HG03565 (cell line): ENCODE measurements around the gene MRPL36.
A peak's percentile ranks its signal among the peaks of the same experiment; 100 is the strongest.
"Not testable (repeated sequence)": the region's sequence is repeated elsewhere in the genome, so short reads cannot be mapped to it uniquely, and the experiment has no call there.

ENCODE experiments used
- ATAC-seq: cut with Tn5 transposase; IDR thresholded peaks from one replicate; pipeline ENCODE4 v1.9.1; 2021; ENCODE audit warnings: mild to moderate bottlenecking, moderate library complexity; ENCODE audit not compliant: unreplicated experiment

MRPL36 gene

DNA sequence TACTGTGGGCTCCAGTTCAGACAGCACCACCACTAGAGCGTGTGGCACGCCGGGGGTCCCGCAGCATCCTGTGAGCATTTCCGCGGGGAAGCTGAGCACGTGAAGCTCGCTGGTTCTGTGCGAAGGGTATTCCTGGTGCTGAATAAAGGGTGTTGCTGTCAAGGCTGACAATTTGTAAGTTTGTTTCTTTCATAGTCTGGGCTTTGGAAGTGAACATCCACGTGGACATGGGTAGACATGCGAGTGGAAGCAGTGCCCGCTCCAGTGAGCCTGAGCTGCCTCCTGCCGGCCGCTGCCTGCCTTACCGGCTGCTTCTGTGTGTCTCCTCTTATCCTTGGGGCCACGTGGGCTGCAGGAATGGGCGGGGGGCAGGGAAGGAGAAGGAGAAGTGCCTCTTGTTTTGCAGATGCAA is 16.2 kb upstream of the MRPL36 start:
- no peak for ATAC-seq

DNA sequence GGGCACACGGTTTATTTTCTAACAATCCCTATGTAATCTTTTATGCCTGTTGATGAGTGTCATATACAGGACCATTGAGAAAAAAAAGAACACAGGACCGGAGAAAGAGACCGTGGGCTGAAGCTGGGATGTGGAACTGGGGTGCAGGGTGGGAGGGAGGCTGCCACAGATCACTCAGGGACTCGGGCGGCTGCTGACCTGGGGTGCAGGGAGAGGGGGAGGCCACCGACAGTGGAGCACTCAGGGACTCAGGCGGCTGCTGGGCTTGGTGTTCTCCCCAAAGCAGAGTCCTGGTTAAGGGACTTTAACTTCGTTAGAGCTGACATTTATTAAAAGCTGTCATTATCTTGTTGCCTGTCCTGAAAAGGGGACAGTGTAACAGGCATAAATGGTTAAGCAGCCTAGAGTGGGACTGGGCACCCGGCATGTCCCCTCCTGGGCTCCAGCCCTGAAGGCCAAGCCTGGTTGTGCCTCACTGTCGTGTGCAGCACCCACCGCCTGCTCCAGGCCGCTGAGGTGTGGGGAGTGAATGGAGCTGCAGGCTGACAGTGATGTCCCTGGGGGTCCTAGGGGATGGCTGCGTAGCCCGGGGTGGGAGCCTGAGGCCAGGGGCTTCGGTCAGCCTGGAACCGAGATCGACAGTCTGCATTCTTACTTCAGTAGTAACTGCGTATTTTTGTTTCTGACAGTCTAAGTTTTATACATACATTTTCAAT is 15.6 kb upstream of the MRPL36 start:
- ATAC-seq, result no peak

DNA sequence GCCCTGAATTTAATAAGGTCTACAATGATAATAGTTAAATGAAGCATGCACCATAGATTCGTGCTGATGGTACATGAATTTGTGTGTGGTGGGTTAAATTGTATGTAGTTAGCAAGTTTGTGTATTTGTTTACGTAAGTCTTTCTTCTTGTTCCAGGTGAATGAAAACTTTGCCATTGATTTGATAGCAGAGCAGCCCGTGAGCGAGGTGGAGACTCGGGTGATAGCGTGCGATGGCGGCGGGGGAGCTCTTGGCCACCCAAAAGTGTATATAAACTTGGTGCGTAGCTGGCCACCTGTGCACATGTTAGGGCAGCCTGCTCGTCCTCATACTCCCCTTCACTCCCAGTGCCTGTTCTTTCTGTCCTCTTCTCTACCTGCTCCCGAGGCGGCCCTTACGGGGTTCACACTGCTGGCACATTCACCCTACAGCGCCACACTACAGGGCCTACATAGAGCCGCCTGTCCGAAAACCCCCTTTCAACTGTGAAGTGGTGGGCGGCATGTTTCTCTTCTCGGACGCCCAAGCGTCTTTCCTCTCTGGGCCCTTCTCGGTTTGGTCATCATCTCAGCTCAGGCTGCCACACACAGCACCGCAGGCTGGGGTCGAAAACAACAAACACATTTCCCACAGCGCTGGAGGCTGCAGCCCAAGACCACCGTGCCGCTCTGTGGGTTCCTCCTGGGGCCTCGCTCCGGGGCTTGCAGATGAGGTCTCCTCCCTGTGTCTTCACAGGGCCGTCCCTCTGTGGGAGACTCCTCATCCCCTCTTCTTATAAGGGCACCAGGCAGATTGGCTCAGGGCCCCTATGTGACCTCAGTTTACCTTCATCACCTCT is 14.8 kb upstream of the MRPL36 start:
- ATAC-seq, result no peak

DNA sequence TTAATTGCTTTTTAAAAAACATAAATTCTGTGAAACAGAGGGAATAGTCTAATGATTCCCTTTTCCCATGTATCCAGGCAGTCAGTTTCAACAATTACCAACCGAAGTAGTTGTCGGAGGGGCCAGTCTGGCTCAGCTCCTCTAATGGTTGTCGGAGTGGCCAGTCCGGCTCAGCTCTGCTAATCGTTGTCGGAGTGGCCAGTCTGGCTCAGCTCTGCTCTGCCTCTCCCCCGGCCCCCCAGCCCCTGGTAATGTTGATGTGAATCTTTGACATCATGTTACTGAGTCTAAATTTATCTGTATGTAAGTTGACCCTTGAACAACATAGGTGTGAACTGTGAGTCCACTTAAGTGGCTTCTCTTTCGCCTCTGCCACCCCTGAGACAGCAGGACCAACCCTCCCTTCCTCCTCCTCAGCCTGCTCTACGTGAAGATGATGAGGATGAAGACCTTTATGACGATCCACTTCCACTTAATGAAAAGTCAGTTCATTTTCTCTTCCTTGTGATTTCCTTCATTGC is 11.0 kb upstream of the MRPL36 start:
- ATAC-seq, result no peak

DNA sequence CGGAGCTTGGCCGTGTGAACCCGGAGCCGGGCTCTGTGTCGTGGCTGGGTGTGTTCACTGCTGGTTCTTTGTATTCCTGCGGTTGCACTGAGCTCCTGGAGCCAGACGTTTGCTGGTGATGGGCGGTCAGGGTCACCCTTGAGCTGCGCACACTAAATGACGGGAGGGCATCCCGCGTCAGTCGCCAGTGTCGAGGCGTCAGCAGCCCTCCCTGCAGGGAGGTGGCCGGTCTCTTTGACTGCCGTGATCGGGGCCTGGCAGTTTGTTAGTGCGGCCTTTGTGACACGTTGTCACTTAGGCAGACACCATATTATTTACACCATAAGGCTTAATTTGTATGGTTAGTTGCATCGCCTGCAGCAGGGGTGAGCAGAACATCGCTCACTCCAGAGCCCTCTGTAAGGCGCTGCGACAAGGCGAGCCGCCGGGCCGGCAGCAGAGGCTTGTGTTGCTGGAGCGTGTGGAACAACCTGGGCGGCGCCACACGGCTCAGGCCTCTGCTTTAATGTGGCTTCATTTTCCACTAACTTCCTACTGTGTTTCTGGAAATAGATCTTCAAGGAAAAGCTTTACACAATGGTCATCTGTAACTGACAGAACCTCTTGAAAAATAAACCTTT is 9.9 kb upstream of the MRPL36 start:
- ATAC-seq, result no peak

DNA sequence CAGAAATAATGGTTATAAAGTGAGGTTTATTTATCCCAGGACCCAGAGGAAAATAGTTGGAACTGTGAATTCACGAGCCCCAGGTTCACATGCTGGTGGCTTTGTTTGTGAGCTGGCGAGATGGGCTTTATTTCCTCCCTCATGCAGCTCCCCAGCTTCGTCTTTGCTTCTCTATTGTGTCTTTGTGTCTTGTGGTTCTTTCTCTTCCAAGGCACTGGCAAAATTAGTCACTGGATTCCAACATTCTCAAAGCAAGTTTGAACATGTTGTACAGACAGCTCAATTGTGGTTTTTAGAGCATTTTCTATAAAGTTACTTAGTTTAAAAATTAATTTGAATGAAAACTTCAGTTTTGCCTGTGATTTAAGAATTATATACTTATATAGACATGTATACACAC is 8.8 kb upstream of the MRPL36 start:
- ATAC-seq, result no peak

DNA sequence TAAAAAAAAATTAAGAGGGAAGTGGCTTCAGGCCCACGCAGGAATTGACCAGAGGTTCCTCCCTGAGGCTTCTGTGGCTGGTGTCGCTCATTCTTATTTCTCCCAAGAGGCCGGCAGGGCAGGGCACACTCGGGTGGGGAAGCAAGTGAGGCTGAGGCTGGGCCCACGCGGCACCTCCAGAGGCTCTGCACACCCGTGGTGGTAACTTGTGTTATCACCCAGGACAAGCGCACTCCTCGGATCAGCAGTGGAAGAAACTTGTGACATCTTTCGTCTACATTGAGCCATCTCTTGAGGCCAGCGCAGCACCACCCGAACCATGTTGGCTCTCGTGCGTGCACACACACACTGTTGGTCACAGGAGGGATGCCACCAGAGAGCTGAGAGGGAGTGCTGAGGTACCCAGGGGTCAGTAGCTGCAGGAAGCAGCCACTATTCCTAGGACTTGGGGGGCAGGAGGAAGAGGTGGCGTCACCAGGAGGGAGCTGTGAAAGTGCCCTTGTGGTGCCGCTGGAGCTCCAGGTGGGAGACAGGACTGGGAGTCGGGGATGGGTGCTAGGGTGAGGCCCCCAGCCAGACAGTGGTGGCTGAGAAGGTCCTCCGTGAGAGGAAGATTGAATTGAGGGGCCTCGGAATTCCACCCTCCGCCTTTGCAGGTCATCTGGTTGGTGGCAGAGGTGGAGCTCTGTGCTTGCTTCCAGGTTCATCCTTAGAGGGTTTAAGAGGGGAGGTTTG is 8.0 kb upstream of the MRPL36 start:
- no peak for ATAC-seq

DNA sequence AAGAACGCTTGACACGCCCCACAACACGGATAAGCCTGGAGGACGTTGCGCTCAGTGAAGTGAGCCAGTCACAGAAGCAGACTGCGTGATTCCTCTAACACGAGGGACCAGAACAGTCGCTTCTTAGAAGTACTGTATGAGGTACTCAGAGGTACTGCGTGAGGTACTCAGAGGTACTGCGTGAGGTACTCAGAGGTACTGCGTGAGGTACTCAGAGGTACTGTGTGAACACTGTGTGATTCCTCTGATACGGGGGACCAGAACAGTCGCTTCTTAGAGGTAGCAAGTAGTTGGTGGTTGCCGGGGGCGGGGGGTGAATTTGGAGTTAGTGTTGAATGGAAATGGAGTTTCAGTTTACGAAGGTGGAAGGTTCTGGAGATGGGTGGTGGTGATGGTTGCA is 7.3 kb upstream of the MRPL36 start:
- no peak for ATAC-seq

DNA sequence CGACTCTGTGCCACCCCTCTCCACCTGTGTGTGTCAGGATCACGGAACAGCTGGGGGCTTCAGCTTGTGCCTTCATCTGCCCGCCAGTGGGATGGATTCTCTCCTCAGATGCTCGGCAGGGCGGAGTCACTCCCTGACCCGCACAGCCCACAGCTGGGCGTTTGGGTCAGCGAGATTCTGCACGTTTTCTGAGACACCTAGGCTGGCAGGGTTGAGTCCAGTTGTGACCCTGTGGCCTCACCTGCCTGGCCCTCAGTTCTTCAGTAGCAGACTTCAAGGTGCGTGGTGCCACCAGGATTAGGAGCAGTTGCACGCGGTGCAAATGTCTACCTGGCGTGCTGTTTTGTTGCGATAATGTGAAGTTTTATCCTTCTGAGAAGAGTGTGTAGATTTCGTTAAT is 6.6 kb upstream of the MRPL36 start:
- ATAC-seq, result no peak

DNA sequence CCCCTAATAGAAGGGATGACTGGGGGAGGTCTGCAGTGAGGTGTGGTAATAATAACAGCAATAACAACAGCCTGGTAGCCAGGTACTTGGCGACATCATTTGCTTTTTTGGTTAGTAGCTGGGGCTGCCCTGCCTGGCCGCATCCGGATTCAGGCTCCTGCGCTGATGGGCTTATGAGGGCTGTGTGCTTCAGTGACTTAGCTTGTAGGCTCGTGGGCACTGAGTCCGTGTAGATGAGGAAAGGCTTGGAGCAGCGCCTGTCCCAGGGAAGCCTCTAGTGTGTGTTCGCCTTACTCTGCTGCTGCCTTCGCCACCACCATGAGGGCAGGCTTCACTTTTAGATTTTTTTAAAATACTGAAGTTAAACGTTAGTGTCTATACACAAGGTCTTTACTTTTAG is 6.1 kb upstream of the MRPL36 start:
- ATAC-seq, result no peak

DNA sequence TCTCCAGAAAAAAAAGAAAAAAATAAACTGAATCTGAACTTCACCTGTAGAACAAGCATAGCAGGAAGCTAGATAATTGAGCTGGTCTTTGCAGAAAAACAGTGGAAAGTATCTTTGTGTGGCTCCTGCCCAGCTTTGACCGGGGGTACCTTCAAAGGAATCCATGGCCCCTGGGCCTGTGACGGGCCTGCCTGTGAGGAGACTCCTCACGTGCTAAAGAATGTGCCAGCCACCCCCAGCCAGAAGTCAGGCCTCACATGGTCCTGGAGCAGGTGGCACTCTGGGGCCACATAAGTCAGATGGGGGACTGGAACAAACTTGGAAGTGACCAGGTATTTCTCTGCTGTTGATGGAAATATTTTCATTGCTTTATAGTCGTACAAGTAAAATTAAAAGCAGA is 5.7 kb upstream of the MRPL36 start:
- ATAC-seq, result no peak

DNA sequence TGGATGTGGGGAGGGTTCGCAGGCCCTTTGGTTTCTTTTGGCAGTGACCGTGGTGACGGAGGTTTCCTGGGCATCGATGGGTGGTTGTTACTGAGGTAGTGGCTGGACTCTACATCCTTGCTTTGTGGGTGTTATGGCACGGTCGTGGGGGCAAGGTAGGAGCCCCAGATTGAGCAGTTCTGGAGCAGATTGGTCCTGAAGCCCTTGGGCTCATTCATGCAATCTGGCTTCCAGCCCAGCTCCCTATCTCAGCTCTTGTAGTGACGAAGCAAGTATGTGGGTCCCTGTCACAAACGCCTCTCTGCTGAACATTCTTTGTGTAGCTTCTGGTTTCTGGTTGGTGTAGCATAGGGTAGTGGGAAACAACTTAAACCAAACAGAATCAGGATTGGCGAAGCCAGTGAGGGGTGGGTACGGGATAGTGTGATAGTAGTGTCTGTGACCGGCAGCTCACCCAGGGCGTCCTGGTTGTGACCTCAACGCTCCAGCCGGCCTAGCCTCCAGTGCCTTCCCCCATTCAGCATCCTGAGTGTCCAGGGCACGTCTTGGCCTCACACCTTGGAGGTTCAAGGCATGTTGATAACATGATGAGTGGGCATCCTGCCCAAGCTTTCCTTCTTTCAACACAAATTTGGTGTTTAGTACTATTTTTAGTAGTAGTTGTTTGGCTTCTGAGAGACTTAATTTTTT is 4.5 kb upstream of the MRPL36 start:
- no peak for ATAC-seq

DNA sequence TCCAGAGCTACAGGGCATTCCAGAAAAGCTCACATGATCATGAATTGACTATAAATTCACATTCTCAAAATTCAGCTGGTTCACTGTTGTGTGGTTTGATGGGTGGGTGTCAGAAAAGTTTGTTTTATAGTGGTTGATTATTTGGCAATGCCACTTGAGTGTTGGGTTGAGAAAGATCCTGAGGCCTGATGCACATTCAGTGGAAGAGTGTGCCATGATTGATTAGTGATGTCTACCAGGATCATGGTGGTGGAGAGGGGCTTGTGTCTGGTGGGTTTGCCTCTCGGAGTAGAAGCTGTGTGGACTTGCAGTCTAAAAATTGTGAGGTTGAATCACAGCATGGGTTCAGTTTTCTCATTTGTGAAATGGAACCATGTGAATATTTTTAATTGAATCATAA is 3.6 kb upstream of the MRPL36 start:
- ATAC-seq, result no peak

DNA sequence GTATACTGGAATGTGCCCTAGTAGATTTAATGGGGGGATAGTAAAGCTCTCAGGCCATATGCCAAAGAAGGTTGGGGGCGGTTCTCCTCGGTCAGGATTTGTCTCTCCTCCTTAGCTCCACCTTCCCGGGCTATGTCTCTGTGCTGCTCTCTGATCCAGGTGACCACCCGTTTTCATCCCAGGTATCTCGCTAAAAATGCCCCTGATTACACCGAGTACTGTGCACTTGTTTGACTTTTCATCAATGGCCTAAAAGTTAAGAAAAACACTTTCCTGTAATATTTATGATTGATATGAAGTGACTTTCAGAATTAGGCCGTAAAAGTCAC is 2.3 kb upstream of the MRPL36 start:
- ATAC-seq, result no peak

DNA sequence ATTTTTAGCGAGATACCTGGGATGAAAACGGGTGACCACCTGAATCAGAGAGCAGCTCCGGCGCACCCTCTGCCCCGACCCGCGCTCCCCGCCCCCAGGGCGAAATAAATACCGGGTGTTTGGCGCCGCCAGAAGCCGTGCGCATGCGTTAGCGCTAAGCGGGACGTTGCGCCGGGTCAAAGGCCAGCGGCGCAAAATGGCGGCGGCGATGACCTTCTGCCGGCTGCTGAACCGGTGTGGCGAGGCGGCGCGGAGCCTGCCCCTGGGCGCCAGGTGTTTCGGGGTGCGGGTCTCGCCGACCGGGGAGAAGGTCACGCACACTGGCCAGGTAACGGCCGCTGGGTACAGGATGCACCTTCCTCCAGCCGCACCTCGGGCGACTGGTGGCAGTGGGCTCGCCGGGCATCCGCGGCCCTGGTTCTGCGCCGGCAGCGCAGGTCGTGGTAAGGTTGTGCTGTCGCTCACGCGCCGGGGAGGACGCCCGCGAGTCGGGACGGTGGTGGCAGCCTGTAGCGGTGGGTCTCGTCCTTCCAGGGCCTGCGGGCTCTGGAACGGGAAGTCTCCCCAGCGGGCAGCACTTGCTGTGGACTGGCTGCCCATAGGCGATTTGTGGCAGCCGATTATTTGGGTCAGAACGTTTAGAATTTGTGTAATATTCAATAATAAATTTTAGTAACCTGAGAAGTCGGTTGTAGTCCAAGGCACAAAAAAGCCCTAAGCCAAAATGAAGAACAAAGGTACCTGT is 1.8 kb upstream of the MRPL36 start, which contains the start of gene NDUFS6:
Gene NDUFS6 (plus strand): TSS at position 186 of the 745 bp plus-strand sequence. CDS start 11 bp downstream, at position 197.
- ATAC-seq, result peak; percentile 45

DNA sequence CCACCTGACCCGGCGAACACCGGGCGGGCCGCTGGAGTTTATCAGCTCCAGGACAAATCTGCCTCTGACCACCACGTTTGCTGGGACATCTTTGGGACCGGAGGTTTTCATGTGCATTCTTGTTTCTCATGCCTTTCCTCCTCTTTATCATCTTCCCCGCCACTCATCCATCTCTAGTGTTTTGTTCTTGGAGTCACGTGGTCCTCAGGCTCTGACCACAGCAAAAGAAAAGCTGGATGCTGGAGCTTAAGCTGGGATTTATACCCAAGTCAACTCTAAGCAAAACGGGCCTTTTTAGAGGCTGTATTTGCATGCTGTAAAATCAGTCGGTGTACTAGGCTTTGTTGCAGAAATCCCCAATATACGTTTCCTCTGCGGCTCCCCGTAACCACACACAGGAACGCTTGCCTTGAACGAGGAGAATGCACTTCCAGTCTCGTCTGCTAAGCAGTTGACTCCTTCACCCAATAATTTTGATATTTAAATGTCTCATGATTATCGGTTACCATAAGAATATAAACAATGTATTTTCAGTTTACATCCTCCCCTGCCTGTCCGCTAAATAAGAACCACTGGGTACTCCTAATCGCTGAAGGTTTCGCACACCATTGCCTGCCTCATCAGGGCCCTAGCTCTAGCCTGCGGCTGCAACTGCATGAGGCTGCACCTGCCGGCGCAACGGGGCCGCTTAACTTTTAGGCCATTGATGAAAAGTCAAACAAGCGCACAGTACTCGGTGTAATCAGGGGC is 1.0 kb upstream of the MRPL36 start:
- ATAC-seq, result peak; percentile 18

DNA sequence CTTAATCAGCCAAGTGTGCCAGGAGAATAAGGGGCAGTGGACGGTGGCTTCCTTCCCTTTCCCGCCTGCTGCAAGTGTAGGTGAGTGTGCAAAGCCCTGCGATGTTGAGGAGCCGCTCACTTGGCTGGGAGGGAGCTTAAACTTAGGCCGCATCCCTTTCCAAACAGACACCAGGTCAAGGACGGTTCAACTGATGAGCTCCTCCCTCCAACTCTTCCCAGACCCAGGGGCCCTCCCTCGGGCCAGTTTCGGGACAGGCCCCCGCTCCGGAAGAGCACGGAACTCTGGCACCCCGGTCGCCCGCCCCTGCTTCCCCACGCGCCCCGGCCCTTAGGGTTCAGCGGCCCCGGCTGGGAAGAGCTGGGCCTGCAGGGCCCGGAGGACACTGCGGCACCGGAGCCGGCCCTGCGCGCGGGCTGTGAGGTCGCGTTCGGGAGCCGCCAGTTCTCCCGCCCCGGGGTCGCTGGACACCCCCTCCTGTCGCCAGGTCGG is 481 bp downstream of the MRPL36 start:
- ATAC-seq, result peak; percentile 11

DNA sequence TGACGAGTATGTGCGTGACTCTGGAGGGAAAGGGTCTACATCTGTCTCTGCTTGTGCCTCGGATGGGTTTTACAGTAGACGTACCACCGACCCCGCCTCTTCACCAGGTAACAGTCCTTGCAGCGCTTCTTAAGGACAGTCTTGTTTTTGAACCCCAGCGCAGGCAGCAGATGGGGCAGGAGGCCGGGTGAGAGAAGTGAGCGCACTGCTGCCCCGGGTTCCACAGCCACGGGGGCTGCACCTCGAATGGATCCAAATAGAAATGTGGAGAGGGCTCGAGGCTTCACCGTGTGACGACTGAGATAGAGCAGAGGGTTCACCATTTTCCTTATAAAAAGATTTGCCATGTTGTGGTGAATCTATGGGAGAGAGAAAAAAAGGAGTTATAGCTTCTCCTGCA is 1.0 kb downstream of the MRPL36 start:
- not testable (repeated sequence) for ATAC-seq

DNA sequence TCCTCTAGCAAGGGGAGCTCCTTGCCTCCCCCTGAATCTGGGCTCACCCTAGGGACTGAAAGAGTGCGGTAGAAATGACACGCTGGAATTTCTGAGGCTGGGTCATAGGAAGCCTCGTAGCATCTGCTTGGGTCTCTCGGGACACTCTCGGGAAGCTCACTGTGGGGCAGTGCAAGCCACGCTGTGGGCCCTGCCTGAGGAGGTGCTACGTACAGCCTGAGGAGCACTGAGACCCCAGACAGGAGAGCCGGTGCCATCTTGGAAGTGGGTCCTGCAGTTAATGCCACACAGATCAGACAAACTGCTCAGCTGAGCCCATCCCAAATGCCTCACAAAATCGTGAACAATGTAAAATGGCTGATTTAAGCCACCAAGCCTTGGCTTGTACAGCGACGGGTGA is 1.8 kb downstream of the MRPL36 start:
- no peak for ATAC-seq
